Activated CD4-positive, CD25-positive, alpha-beta regulatory T cell treated with anti-CD3 and anti-CD28 coated beads, Interleukin-2, amount 50 U/mL, for 72 hours (primary cell): ENCODE measurements around the gene SLC6A16.
"Not testable (repeated sequence)": the region's sequence is repeated elsewhere in the genome, so short reads cannot be mapped to it uniquely, and the experiment has no call there.

ENCODE experiments used
- DNase-seq: peaks from one replicate; pipeline ENCODE4 v3.0.0; 2021

The SLC6A16 gene

DNA sequence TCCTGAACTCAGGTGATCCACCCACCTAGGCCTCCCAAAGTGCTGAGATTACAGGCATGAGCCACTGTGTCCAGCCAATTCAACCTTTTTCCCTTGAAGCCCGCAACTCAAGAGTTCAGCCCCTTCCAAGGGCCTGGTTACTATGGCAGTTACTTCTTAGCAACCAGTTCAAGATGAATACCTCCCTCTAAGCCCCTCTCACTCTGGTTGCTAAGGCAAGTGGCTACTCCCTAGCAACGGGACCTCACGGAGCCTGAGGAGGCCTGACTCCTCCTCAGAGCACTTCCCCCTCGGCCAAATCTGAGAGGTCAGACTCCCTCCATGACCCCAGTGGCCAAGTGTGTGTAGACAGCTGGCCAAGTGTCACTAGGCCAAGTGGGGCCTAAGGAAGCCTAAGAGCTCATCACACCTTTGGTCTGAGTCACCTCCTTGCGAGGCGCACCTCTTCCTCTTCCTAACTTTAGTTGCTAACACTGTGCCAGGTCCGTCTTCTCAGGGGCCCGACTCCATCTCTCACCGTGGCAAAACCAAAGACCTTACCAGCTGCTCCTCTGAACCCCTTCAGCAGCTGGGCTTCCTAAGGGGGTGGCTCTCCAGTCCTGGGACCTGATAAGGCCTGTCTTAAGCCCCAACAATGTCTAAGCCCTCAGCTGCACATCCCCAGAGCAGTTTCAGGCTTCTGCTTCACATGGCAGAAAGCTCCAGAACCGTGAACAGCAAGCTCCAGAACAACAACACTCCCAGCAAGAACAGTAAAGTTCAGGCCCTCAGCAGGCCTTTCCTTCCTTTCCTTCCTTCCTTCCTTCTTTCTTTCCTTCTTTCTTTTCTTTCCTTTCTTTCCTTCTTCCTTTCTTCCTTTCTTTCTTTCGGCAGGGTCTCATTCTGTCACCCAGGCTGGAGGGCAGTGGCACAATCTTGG, 19.8 kb upstream of the SLC6A16 start:
- DNase-seq, result no peak

DNA sequence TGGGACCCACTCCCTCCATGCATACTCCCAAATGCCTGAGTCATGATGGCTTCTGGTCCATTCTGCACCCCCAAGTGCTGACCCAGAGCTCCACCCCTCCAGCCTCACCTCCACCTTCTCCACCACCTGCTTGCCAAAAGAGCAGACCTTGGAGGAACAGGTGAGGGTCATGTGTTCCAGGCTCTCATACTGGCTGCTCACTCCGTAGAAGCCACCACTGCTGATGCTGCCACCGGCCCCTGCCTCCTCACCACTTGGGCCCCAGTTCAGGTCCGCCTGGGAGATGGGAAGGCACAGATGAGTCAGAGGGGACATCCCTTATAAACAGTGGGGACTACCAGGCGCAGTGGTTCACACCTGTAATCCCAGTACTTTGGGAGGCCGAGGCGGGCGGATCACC, 18.1 kb upstream of the SLC6A16 start:
- DNase-seq, result peak; percentile 22

DNA sequence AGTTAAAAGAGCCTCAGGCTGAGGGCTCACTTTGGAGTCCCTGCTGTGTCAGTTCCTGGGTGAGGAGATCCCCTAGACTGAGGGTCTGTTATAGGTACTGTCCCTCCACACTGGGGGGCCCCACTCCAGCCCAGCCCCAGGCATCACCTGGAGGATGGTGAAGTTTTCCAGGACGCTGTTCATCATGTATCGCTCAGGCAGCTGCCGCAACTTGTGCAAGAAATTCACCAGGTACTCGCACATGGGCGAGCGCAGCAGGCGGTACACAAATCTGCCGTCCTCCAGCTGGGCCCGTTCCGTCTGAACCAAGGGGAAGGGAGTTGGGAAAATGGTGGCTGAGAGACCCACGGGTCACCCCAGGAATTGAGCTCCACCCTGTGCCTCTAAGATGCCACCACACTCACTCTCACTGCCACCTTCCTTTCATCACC, 17.3 kb upstream of the SLC6A16 start:
- no peak for DNase-seq

DNA sequence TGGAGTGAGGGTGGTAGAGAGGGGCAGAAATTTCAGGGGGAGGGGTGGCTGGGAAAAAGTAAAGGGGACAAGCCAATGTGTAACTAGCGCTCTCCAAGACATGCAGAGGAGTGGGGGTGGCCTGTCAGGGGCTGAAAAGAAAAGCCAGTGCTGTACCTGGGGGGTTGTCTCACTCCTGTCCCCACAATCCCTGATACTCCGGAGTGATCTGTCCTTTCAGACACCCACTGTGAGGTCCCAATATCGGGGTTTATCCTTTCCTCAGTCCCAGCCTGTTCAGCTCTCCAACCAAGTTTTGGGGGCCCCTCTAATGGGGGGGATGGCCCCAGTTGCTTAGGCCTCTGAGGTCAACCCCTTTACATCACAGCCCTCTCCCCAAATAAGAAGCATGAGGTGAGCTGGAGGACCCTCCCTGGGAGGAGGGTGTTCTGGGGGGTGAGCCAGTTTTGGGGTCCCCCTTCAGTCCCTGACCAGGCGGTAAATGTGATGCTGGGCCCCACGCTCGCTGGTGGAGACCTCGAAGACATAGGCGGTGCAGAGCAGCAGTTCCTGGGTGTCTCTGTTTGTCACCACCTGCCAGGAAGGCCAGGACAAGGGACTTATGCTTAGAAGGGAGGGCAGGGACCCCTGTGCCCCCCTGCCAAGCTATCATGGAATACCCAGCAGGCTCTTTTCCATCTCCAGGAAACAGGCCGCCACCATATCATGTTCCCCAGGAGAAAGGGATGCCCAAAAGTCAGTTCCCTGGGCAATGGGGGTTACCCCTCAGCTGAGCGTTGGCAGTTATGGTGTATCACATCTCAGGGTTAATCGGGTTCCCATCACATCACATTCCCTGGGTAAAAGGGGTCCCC, 16.1 kb upstream of the SLC6A16 start:
- DNase-seq, result no peak

DNA sequence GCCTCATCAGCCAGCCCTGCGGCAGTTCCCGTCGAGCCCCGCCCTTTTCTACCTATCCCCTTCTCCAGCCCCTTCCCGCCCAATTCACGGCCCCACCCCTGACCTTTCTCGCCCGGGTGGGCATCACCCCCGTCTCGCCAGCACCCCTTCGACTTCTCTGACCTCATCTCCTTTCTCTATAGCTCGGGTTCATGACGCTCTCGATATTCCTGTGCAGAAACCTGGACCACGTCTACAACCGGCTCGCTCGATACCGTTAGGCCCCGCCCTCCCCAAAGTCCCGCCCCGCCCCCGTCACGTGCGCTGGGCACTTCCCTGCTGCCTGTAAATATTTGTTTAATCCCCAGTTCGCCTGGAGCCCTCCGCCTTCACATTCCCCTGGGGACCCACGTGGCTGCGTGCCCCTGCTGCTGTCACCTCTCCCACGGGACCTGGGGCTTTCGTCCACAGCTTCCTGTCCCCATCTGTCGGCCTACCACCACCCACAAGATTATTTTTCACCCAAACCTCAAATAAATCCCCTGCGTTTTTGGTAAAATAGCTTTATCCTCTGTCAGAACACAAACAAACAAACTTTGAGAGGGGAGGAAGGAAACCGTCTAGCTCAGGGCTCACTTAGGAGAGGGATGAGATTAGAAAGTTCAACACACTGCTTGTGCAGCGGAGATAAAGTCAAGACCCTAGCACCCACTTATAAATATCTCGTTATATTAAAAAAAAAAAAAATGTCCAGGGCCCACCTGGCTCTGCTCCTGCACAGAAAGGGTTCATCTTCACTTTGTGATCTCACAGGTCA, 15.3 kb upstream of the SLC6A16 start:
- no peak for DNase-seq

DNA sequence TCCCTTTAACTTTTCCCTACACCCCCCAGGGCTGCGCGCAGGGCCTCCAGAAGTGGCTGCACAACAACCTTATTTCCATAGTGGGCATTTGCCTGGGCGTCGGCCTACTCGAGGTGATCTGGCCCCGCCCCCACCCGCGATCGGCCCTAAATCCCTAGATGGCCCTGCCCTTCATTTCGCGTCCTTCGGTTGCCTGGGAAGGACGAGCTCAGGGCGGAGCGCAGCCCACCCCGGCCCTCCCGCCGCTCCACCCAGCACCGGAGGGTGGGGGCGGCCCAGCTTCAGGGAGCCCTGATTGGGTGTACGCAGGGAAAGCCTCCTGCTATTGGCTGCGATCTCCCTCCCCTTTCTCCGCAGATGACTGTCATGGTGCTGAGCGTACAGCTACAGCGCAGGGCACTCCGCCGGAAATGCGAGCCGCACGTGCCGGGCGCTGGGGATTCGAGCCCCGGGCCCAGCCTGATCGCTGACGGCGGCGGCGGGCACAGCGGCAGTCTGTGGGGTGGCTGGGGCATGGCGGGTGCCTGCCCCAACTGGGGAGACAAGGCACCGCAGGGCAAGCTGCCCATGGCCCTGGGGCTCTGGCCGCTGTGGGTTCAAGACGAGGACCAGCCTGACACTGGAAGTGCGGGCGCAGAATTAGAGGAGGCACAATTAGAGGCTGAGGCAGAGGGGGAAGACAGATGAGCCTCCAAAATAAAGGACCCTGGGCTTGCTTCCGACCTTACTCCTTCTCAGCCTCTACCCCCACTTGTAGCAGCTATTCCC, 14.5 kb upstream of the SLC6A16 start:
- no peak for DNase-seq

DNA sequence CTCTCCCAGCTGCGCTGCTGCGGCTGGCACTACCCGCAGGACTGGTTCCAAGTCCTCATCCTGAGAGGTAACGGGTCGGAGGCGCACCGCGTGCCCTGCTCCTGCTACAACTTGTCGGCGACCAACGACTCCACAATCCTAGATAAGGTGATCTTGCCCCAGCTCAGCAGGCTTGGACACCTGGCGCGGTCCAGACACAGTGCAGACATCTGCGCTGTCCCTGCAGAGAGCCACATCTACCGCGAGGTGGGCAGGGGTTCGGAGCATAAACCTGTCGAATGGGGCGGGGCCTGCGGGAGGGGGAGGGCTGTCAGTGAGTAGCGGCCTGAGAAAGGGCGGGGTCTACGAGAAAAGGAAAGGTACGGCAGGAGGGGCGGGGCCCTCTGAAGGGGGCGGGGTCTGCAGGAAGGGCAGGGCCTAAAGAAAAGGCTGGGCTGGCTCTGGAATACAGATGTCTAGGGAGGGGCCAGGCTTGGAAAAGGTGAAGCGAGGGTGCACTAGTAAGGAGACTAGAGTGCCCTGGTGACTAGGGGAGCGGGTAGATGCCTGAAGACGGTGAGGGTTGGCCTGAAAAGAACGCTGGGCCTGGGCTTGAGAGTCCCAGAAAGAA, 13.8 kb upstream of the SLC6A16 start:
- no peak for DNase-seq

DNA sequence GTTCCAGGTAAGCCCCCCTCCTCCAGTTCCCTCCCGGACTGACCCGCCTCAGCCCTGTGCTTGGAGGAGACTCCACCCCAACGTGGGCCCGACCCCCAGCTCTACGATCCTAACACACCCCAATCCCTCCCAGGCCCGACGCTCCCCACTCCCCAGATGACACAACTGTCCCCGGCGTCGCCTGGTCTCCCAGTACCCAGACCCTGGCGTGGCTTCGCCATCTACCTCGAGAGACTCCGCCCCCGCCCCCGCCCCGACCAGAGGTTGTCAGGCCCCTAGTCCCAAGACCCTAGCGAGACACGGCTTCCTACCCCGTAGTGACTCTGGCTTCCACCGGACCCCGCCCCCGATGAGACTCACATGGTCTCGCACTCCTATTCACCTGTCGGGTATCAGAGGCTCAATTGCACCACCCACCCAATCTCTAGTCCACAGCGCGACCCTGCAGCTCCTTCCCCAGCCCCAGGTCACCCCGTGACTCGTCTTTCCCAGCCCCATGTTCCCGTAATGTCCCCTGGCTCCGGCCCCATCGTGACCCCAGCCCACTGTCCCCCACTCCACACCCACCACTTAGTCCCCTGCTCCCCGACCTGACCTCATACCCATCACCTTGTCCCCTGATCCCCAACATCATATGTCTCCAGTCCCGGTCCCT, 13.2 kb upstream of the SLC6A16 start:
- DNase-seq, result no peak

DNA sequence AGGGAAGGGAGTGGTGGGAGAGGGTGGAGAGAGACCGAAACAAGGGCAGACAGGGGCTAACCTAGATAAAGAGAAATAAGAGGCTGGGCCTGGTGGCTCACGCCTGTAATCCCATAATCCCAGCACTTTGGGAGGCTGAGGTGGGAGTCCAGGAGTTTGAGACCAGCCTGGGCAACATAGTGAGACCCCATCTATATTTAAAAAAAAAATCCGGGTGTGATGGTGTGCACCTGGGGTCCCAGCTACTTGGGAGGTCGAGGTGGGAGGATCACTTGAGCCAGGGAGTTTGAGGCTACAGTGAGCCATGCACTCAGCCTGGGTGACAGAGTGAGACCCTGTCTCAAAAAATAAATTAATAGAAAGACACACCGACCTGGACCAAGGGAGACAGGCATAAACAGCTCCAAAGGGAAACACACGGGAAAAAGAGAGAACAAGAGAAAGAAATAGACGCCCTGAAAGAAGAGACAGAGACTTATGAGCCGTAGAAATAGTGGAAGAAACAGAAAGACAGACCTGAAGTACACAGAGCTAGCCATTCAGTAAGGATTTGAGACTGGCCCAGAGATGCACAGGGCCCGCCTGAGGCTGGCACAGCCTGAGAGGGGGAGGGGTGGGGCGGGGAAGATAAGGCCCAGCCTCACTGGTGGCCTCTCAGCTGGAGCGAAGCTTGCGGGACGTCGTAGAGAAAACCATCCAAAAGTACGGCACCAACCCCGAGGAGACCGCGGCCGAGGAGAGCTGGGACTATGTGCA, 12.5 kb upstream of the SLC6A16 start:
- DNase-seq, result no peak

DNA sequence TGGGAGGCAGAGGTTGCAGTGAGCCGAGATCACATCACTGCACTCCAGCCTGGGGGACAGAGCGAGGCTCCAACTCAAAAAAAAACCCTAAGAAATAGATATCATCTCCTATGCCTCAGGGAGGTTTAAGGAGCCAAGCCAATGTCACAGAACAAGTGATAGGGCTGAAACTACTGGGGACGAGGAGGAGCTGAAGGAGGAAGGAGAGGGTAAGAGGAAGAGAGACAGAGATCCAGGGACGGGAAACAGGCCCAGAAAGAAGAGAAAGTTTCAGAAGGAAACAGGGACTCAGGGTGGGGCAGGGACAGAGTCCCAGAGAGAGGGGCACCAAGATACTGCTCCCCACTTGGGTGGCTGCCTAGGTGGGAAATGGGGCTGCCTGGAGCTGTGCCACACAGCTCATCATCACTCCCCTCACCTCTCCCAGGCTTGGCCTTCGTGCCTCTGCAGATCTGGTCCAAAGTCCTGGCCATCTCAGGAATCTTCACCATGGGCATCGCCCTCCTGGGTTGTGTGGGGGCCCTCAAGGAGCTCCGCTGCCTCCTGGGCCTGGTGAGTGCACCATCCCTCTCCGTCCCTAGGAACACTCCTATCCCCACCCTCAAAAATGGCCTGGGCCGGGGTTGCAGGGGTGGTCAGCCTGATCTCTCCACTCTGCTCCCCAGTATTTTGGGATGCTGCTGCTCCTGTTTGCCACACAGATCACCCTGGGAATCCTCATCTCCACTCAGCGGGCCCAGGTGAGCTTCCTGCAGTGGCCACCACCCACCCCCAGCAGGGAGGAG, 11.7 kb upstream of the SLC6A16 start:
- DNase-seq, result no peak

DNA sequence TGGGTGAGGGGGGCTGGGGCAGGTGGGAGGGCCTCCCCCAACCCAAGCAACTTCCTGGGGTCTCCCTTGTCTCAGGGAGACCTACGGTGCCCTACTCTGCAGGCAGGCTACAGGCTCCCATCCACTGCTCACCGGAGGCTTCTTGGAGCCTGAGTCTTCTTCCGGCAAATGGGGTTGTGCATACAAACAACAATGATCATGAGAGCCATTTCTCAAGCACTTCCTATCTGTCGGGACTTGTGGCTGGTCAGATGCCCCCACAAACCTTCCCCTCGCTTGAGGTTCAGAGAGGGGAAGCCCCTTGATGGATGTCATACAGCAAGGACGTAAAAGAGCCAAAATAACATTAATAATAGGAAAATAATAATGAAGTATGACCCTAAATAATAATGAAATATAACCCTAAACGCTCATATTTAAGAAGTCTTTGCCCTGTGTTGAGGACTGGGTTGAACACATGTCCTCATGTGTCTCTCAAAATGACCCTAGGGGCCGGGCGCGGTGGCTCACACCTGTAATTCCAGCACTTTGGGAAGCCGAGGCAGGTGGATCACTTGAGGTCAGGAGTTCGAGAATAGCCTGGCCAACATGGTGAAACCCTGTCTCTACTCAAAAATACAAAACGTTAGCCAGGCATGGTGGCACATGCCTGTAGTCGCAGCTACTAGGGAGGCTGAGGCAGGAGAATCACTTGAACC, 10.9 kb upstream of the SLC6A16 start:
- no peak for DNase-seq

DNA sequence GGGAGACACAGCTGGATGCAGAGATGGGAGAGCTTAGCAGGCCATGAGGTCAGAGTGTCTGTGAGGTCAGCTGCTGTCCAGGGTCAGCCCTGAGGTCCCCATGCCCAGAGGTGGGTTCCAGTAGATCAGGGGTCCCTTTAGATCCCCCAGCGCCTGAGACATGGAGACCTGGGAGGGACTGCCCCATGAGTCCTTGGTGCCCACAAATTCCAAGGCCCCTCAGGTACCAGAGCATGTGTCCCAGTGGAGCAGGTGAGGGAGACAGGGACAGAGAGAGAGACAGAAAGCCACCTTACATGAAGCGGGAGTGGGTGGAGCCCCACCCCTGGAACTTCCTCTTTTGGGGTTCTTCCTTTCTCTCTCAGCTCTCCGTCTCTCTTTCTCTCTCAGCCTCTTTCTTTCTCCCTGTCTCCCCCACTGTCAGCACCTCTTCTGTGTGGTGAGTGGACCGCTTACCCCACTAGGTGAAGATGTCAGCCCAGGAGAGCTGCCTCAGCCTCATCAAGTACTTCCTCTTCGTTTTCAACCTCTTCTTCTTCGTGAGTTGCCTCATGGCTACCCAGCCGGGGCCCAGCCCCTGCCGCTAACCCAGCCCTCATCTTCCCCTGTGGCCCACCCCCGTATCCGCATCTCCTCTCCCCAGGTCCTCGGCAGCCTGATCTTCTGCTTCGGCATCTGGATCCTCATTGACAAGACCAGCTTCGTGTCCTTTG, 10.2 kb upstream of the SLC6A16 start, which contains the start of gene CD37:
CD37 (plus strand) TSS at position 336 of the 713 bp plus-strand sequence; CDS start at position 471, 135 bp downstream.
- DNase-seq, result peak; percentile 58

DNA sequence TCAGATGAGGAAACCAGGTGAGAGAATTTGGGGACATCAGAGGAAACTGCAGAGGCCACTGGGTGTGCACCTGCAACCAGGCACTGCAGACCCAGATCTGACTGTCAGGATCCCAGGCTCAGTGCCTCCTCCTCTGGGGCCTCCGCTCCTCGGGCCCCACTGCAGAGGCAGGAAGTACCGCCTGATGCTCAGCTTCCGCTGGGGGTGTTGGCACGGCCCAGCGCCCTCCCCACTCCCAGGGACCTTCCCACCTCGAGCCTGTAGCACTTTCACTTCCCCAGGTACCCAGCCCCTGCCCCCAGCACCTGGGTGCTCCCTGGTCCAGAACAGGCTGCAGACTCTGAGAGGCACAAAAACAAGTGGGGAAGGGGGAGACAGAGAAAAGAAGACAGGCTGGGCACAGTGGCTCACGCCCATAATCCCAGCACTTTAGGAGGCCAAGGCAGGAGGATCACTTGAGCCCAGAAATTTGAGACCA, 8.9 kb upstream of the SLC6A16 start:
- DNase-seq, result peak; percentile 64

DNA sequence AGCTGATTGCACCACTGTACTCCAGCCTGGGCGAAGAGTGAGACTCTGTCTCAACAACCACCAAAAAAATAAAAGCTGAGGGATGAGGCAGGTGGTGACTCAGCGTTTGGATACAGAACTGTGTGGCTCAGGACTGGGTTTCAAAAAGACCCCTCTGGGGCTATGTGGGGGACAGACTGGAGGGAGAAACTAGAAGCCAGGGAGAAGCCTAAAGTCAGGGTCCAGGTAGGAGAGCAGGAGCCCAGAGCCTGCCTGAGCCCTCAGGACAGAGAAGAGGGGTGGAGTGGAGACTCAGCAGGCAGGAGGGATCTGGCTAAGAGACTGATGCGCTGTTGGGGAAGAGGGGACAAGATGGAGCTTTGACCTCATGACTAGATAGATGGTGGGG, 8.4 kb upstream of the SLC6A16 start:
- no peak for DNase-seq

DNA sequence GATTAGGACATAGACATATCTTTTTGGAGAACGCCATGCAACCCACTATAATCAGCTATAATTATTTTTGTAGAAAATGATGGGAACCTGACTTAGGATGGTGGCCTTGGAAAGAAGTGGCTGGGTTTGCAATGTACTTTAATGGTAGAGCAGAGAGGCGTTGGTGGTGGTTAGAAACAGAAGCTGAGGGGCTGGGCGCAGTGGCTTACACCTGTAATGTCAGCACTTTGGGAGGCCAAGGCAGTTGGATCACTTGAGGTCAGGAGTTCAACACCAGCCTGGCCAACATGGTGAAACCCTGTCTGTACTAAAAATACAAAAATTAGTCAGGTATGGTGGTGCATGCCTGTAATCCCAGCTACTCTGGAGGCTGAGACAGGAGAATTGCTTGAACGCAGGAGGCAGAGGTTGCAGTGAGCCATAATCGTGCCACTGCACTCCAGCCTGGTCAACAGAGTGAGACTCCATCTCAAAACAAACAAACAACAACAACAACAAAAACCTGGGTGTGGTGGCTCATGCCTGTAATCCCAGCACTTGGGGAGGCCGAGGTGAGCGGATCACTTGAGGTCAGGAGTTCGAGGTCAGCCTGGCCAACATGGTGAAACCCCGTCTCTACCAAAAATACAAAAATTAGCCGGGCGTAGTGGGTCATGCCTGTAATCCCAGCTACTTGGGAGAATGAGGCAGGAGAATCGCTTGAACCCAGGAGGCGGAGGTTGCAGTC, 7.9 kb upstream of the SLC6A16 start:
- DNase-seq, result not testable (repeated sequence)

DNA sequence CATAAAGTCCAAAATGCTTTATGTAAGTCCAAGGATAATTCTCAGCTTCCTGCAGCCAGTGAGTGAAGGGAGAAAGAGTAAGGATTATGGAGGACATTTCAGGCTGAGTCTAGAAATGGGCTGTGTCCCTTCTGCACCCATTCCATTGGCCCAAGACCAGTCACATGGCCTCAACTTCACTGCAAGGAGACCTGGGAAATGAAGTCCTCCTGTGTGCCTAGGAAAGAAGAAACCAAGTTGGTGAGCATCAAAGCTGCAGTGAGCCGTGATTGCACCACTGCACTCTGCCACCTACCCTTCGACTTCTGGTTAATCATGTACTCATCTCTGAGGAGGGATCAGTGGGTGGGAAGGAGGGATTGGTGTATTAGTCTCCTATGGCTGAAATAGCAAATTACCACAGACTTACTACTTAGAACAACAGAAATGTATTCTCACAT, 6.6 kb upstream of the SLC6A16 start:
- no peak for DNase-seq

DNA sequence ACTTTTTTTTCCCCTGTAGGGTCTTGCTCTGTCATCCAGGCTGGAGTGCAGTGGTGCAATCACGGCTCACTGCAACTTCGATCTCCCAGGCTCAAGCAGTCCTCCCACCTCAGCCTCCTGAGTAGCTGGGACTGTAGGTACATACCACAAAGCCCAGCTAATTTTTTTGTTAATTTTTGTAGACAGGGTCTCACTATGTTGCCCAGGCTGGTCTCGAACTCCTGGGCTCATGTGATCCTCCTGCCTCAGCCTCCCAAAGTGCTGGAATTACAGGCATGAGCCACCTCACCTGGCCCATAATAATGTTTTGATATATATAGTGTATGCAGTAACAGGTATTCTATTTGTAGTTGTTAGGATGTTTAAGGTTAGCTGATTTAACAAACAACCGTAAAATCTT, 6.2 kb upstream of the SLC6A16 start:
- DNase-seq, result not testable (repeated sequence)
